ENCODE data around the gene SERPIND1.
"Not testable (repeated sequence)": the region's sequence is repeated elsewhere in the genome, so short reads cannot be mapped to it uniquely, and the experiment has no call there.

The SERPIND1 gene

GRCh38 chr22:20825624-20826023 is 51.7 kb downstream of the SERPIND1 start:
- Histone ChIP-seq H3K4me3 (ENCODE audit: low read depth, low read length) (no peak overlapping the region), H3K36me3 (ENCODE audit: control insufficient read depth in 2 of 2, insufficient read depth in 1 of 2, low read length in 2 of 2) (peaks cover 7 to 44% of the 10 kb centered on the region in 2 experiments; a peak in 2 of 3 replicates), H3K9me3 (ENCODE audit: control insufficient read depth, insufficient read depth, low read depth, low read length) (no peaks in the 10 kb centered on the region), H3K4me1 (ENCODE audit: control insufficient read depth, insufficient read depth, low read length) (no peaks in the 10 kb centered on the region), H3K27ac (ENCODE audit: extremely low read depth, low read depth, low read length) (no peak overlapping the region)
- CTCF ChIA-PET = no interaction called here
- POLR2A ChIA-PET = interaction anchor here (0.6 kb wide), 1 partner anchor 32 kb away, joined by 4 read pairs; no protein-coding TSS in a partner anchor
- no peak for TF ChIP-seq KLF9 (tag by site-specific recombination; IDR thresholded peaks at IDR 0.05; ENCODE audit: low read depth)
- no peak for TF ChIP-seq ZNF394 (tag by site-specific recombination; IDR thresholded peaks at IDR 0.05; ENCODE audit: borderline replicate concordance)
- no peak for TF ChIP-seq ZNF433 (tag by site-specific recombination; IDR thresholded peaks at IDR 0.05; ENCODE audit: low read depth)
- TF ChIP-seq ZNF837 (tag by site-specific recombination; IDR thresholded peaks at IDR 0.05) = no peak
- no peak for TF ChIP-seq ZNF530 (tag by site-specific recombination; IDR thresholded peaks at IDR 0.05; ENCODE audit: low read depth)
- no peak for TF ChIP-seq ZNF596 (tag by site-specific recombination; IDR thresholded peaks at IDR 0.05)

- TF ChIP-seq ZNF184 (tag by site-specific recombination; IDR thresholded peaks at IDR 0.05) = peak; percentile 82
- H3K27ac ChIP-seq (ENCODE audit: extremely low read depth, low read depth, low read length); POLR2A ChIA-PET; H3K4me3 ChIP-seq (ENCODE audit: low read depth, low read length); H3K4me1 ChIP-seq (ENCODE audit: control insufficient read depth, insufficient read depth, low read length); H3K9me3 ChIP-seq (ENCODE audit: control insufficient read depth, insufficient read depth, low read depth, low read length): not testable (repeated sequence)
- H3K36me3 ChIP-seq (ENCODE audit: control insufficient read depth in 2 of 2, insufficient read depth in 1 of 2, low read length in 2 of 2) = peaks cover 11 to 50% of the 10 kb centered on the region in 2 experiments; a peak in 2 of 3 replicates
- CTCF ChIA-PET = interaction anchor here (0.6 kb wide), 1 partner anchor 45 kb away, joined by 4 read pairs; no protein-coding TSS in a partner anchor
Measured at GRCh38 chr22:20826373-20827152, 52.6 kb downstream of the SERPIND1 start.

DNA sequence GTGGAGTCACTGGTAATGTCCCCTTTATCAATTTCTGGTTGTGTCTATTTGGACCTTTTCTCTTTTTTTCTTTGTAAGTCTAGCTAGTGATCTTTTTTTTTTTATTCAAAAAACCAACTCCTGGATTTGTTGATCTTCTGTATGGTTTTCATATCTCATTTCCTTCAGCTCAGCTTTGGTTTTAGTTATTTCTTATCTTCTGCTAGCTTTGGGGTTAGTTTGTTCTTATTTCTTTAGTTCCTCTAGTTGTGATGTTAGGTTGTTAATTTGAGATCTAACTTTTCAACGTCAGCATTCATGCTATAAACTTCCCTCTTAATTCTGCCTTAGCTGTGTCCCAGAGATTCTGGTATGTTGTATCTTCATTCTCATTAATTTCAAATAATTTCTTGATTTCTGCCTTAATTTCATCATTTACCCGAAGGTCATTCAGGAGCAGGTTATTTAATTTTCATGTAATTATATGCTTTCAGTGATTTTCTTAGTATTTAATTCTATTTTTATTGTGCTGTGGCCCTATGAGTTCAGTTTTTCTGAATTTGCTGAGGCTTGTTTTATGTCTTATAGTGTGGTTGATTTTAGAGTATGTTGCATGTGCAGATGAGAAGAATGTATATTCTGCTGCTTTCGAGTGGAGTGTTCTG is 55.7 kb downstream of the SERPIND1 start:
- Histone ChIP-seq H3K4me3 (ENCODE audit: low read depth, low read length) (no peak overlapping the region), H3K27ac (ENCODE audit: extremely low read depth, low read depth, low read length) (no peak overlapping the region), H3K4me1 (ENCODE audit: control insufficient read depth, insufficient read depth, low read length) (no peaks in the 10 kb centered on the region), H3K9me3 (ENCODE audit: control insufficient read depth, insufficient read depth, low read depth, low read length) (no peaks in the 10 kb centered on the region), H3K36me3 (ENCODE audit: control insufficient read depth in 2 of 2, insufficient read depth in 1 of 2, low read length in 2 of 2) (peaks cover 7 to 58% of the 10 kb centered on the region in 2 experiments; a peak in 2 of 3 replicates)
- ChIA-PET CTCF (interaction anchor here (0.7 kb wide), 1 partner anchor 25 kb away, joined by 3 read pairs; no protein-coding TSS in a partner anchor), POLR2A (no interaction called here)
- TF ChIP-seq, protein P1, sequence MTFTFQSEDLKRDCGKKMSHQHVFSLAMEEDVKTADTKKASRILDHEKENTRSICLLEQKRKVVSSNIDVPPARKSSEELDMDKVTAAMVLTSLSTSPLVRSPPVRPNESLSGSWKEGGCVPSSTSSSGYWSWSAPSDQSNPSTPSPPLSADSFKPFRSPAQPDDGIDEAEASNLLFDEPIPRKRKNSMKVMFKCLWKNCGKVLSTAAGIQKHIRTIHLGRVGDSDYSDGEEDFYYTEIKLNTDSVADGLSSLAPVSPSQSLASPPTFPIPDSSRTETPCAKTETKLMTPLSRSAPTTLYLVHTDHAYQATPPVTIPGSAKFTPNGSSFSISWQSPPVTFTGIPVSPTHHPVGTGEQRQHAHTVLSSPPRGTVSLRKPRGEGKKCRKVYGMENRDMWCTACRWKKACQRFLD (tag by site-specific recombination; IDR thresholded peaks at IDR 0.05) = no peak
- TF ChIP-seq ZNF747 (tag by site-specific recombination; IDR thresholded peaks at IDR 0.05) (no peak), KLF17 (tag by site-specific recombination; IDR thresholded peaks at IDR 0.05) (no peak), GLIS2 (tag by site-specific recombination; IDR thresholded peaks at IDR 0.05) (no peak), ZNF24 (tag by site-specific recombination; IDR thresholded peaks at IDR 0.05) (no peak), ZNF23 (tag by site-specific recombination; IDR thresholded peaks at IDR 0.05; ENCODE audit: borderline replicate concordance) (no peak), IKZF3 (tag by site-specific recombination; IDR thresholded peaks at IDR 0.05) (no peak)

- Histone ChIP-seq H3K4me3 (ENCODE audit: low read depth, low read length) (no peak overlapping the region), H3K36me3 (ENCODE audit: control insufficient read depth in 2 of 2, insufficient read depth in 1 of 2, low read length in 2 of 2) (peaks cover 7 to 49% of the 10 kb centered on the region in 2 experiments; a peak in 2 of 3 replicates), H3K27ac (ENCODE audit: extremely low read depth, low read depth, low read length) (no peak overlapping the region), H3K4me1 (ENCODE audit: control insufficient read depth, insufficient read depth, low read length) (no peaks in the 10 kb centered on the region), H3K9me3 (ENCODE audit: control insufficient read depth, insufficient read depth, low read depth, low read length) (no peaks in the 10 kb centered on the region)
- ChIA-PET POLR2A (no interaction called here), CTCF (no interaction called here)
- no peak for TF ChIP-seq ZNF184 (tag by site-specific recombination; IDR thresholded peaks at IDR 0.05)
- TF ChIP-seq ZNF677 (tag by site-specific recombination; IDR thresholded peaks at IDR 0.05) = no peak
- no peak for TF ChIP-seq MEIS1 (CRISPR knock-in tag; IDR thresholded peaks at IDR 0.05; ENCODE audit: borderline replicate concordance)
- TF ChIP-seq, protein P2, sequence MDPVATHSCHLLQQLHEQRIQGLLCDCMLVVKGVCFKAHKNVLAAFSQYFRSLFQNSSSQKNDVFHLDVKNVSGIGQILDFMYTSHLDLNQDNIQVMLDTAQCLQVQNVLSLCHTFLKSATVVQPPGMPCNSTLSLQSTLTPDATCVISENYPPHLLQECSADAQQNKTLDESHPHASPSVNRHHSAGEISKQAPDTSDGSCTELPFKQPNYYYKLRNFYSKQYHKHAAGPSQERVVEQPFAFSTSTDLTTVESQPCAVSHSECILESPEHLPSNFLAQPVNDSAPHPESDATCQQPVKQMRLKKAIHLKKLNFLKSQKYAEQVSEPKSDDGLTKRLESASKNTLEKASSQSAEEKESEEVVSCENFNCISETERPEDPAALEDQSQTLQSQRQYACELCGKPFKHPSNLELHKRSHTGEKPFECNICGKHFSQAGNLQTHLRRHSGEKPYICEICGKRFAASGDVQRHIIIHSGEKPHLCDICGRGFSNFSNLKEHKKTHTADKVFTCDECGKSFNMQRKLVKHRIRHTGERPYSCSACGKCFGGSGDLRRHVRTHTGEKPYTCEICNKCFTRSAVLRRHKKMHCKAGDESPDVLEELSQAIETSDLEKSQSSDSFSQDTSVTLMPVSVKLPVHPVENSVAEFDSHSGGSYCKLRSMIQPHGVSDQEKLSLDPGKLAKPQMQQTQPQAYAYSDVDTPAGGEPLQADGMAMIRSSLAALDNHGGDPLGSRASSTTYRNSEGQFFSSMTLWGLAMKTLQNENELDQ (tag by site-specific recombination; IDR thresholded peaks at IDR 0.05; ENCODE audit: low read depth) = no peak
- no peak for TF ChIP-seq ZNF280D (tag by site-specific recombination; IDR thresholded peaks at IDR 0.05)
Measured at GRCh38 chr22:20833225-20833665, 59.3 kb downstream of the SERPIND1 start.

Measured in HEK293 (cell line).